Measurements from ENCODE around the gene CASTOR1. TPM values are rescaled to one million over a fixed set of nuclear protein-coding genes. Genes with fewer than 3 reads are reported as not detected.

CASTOR1 gene
- total RNA-seq, 2 donors from 2014 or later, result 7.5 to 22.6 TPM

- no peak overlapping the region for H3K4me3 ChIP-seq
- no peaks in the 10 kb centered on the region for H3K9me3 ChIP-seq
- no peak overlapping the region for H3K27ac ChIP-seq
- DNase-seq (ENCODE audit: low spot score) (no peak), ATAC-seq (ENCODE audit: insufficient number of reproducible peaks, low FRiP score, low read depth) (no peak)
- peaks cover 11 to 36% of the 10 kb centered on the region in 2 donors for H3K4me1 ChIP-seq (ENCODE audit: control insufficient read depth in 1 of 2, low read depth in 2 of 2)
- no peak for TF ChIP-seq CTCF (IDR thresholded peaks at IDR 0.05)
- no peaks in the 10 kb centered on the region for H3K27me3 ChIP-seq (replicated peaks; ENCODE audit: insufficient read depth)
- H3K36me3 ChIP-seq, result peaks cover 74% of the 10 kb centered on the region
These were observed 8.1 kb upstream of the CASTOR1 start for GRCh38 chr22:30297276-30297990.

GRCh38 chr22:30296833-30297232, 7.5 kb upstream of the CASTOR1 start:
- no peak for DNase-seq (ENCODE audit: low spot score)
- Histone ChIP-seq H3K27me3 (replicated peaks; ENCODE audit: insufficient read depth) (no peaks in the 10 kb centered on the region), H3K27ac (no peak overlapping the region), H3K4me1 (ENCODE audit: control insufficient read depth in 1 of 2, low read depth in 2 of 2) (peaks cover 5 to 36% of the 10 kb centered on the region in 2 donors), H3K36me3 (peaks cover 80% of the 10 kb centered on the region), H3K4me3 (no peak overlapping the region), H3K9me3 (no peaks in the 10 kb centered on the region)
- ATAC-seq (ENCODE audit: insufficient number of reproducible peaks, low FRiP score, low read depth), result no peak
- no peak for TF ChIP-seq CTCF (IDR thresholded peaks at IDR 0.05)

- Histone ChIP-seq H3K36me3 (peaks cover 83% of the 10 kb centered on the region), H3K9me3 (no peaks in the 10 kb centered on the region), H3K4me1 (ENCODE audit: control insufficient read depth in 1 of 2, low read depth in 2 of 2) (peaks cover 3 to 36% of the 10 kb centered on the region in 2 donors), H3K27me3 (replicated peaks; ENCODE audit: insufficient read depth) (no peaks in the 10 kb centered on the region), H3K4me3 (no peak overlapping the region), H3K27ac (no peak overlapping the region)
- no peak for TF ChIP-seq CTCF (IDR thresholded peaks at IDR 0.05)
- DNase-seq (ENCODE audit: low spot score) (no peak), ATAC-seq (ENCODE audit: insufficient number of reproducible peaks, low FRiP score, low read depth) (no peak)
These were observed 7.0 kb upstream of the CASTOR1 start for GRCh38 chr22:30296324-30296723.

- DNase-seq (ENCODE audit: low spot score) (no peak), ATAC-seq (ENCODE audit: insufficient number of reproducible peaks, low FRiP score, low read depth) (no peak)
- H3K27me3 ChIP-seq (replicated peaks; ENCODE audit: insufficient read depth), result no peaks in the 10 kb centered on the region
- no peaks in the 10 kb centered on the region for H3K9me3 ChIP-seq
- H3K4me3 ChIP-seq, result no peak overlapping the region
- H3K36me3 ChIP-seq, result peaks cover 82% of the 10 kb centered on the region
- H3K27ac ChIP-seq, result no peak overlapping the region
- H3K4me1 ChIP-seq (ENCODE audit: control insufficient read depth in 1 of 2, low read depth in 2 of 2), result peaks cover 9 to 38% of the 10 kb centered on the region in 2 donors
- no peak for TF ChIP-seq CTCF (IDR thresholded peaks at IDR 0.05)
These were observed 6.3 kb upstream of the CASTOR1 start for GRCh38 chr22:30295576-30295975.

GRCh38 chr22:30294830-30295229, 5.5 kb upstream of the CASTOR1 start:
- Histone ChIP-seq H3K9me3 (no peaks in the 10 kb centered on the region), H3K27ac (no peak overlapping the region), H3K4me3 (no peak overlapping the region), H3K4me1 (ENCODE audit: control insufficient read depth in 1 of 2, low read depth in 2 of 2) (peaks cover 16 to 46% of the 10 kb centered on the region in 2 donors), H3K27me3 (replicated peaks; ENCODE audit: insufficient read depth) (no peaks in the 10 kb centered on the region), H3K36me3 (peaks cover 79% of the 10 kb centered on the region)
- no peak for TF ChIP-seq CTCF (IDR thresholded peaks at IDR 0.05)
- ATAC-seq (ENCODE audit: insufficient number of reproducible peaks, low FRiP score, low read depth) (no peak), DNase-seq (ENCODE audit: low spot score) (no peak)
